Peyer's patch (tissue), 4 donors: Measurements from ENCODE around the gene SPRY4. TPM values are rescaled to one million over a fixed set of nuclear protein-coding genes. Genes with fewer than 3 reads are reported as not detected.
A peak's percentile ranks its signal among the peaks of the same experiment; 100 is the strongest.

Experiments used
- DNase-seq, 3 donors: peaks; one replicate each; pipeline ENCODE4 v3.0.0-alpha.2; 2017 to 2019
- H3K27ac ChIP-seq, 4 donors: fragments of 200-600 bp; sonication (generic); one replicate each; pipeline ENCODE4 v1.5.1; 2016 to 2019
- H3K27me3 ChIP-seq, 2 donors: fragments of 200-600 bp; sonication (generic); one replicate each; pipeline ENCODE4 v1.5.1; 2019
- H3K36me3 ChIP-seq, 3 donors: fragments of 200-600 bp; sonication (generic); one replicate each; pipeline ENCODE4 v1.5.1; 2016 to 2019
- H3K4me1 ChIP-seq, 4 donors: fragments of 200-600 bp; sonication (generic); one replicate each; pipeline ENCODE4 v1.5.1; 2016 to 2019
- H3K4me3 ChIP-seq, 4 donors: fragments of 200-600 bp; sonication (generic); 1 replicate in 3 of 4; 2 replicates in 1 of 4; pipeline ENCODE4 v1.5.1; 2016 to 2019; ENCODE audit warnings: mild to moderate bottlenecking in 1 of 4
- H3K9me3 ChIP-seq, 4 donors: fragments of 200-600 bp; sonication (generic); one replicate each; pipeline ENCODE4 v1.5.1; 2016 to 2019; ENCODE audit warnings: mild to moderate bottlenecking in 1 of 4
- POLR2A ChIP-seq, 2 donors: fragments of 450-650 bp; IDR thresholded peaks; one replicate each; pipeline ENCODE4 v1.5.1; 2017; ENCODE audit warnings: antibody characterized with exemption in 2 of 2, mild to moderate bottlenecking in 2 of 2, moderate library complexity in 2 of 2
- total RNA-seq, 4 donors: library from RNA; depleted of rRNA; stranded (reverse); fragments of >200 nt; gene quantifications; one replicate each; pipeline ENCODE4 v1.1.0, GENCODE V29; 2016
- TF ChIP-seq, protein P1 (sequence below), 6 experiments: fragments of 450-650 bp in 4 of 6; fragments of 200-600 bp in 2 of 6; sonication (generic) in 1 of 6; IDR thresholded peaks; one replicate each; pipeline ENCODE4 v1.5.1; 2017 to 2019; ENCODE audit warnings: antibody characterized with exemption in 6 of 6, mild to moderate bottlenecking in 3 of 6, moderate library complexity in 1 of 6

Gene SPRY4, protein sequence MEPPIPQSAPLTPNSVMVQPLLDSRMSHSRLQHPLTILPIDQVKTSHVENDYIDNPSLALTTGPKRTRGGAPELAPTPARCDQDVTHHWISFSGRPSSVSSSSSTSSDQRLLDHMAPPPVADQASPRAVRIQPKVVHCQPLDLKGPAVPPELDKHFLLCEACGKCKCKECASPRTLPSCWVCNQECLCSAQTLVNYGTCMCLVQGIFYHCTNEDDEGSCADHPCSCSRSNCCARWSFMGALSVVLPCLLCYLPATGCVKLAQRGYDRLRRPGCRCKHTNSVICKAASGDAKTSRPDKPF
- 10 to 100 TPM; 17.5 to 43.3 (median 31.5) TPM for total RNA-seq

DNA sequence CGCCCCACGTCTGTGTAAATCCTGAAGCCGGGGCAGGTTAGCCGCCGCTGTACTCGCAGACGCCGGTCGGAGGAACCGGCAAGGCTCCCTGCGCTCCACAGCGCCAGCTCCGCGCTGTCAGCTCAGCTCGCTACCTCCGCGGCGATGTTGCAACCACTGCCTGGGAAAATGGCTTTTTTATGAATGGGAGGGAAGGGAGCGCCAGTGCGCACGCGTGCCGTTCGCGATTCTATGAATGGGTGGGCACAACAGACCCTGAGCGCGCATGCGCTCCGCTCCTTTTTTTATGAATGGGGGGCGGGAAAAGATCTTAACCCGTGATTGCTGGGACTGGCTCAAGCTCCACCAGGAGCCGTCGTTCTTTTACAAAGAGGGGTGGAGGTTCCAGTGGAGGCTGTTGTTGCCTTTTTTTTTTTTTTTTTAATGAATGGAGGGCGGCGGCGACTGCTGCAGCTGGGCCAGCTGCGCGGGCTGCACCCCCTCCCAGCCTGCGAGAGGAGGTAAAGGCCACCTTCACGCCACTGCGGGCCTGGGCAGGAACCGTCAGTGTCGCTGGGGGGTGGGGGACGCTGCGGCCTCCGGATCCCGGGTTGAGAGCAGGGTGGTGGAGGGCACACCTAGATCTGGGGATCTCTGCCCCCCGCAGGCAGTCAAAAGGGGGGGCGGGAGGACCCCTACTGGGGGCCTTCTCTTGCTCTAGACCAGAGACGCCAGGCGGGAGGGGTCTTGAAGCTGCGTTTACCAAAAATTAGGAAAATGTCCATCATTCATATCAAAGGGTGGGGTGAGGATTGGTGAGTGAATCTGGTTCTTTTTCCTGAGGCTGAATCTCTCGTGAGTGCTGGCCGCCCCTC is at the start of gene SPRY4:
SPRY4 (minus strand) TSS at position 151 of the 854 bp plus-strand sequence. CDS start 9,913 bp downstream, outside the sequence.
- H3K9me3 ChIP-seq: no peaks in the 10 kb centered on the region
- no peaks in the 10 kb centered on the region for H3K36me3 ChIP-seq
- peaks cover 0 to 36% (median 10%) of the 10 kb centered on the region in 4 donors for H3K4me1 ChIP-seq
- no peaks in the 10 kb centered on the region for H3K27me3 ChIP-seq
- TF ChIP-seq, protein P1, sequence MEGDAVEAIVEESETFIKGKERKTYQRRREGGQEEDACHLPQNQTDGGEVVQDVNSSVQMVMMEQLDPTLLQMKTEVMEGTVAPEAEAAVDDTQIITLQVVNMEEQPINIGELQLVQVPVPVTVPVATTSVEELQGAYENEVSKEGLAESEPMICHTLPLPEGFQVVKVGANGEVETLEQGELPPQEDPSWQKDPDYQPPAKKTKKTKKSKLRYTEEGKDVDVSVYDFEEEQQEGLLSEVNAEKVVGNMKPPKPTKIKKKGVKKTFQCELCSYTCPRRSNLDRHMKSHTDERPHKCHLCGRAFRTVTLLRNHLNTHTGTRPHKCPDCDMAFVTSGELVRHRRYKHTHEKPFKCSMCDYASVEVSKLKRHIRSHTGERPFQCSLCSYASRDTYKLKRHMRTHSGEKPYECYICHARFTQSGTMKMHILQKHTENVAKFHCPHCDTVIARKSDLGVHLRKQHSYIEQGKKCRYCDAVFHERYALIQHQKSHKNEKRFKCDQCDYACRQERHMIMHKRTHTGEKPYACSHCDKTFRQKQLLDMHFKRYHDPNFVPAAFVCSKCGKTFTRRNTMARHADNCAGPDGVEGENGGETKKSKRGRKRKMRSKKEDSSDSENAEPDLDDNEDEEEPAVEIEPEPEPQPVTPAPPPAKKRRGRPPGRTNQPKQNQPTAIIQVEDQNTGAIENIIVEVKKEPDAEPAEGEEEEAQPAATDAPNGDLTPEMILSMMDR (IDR thresholded peaks at IDR 0.05): peak in 1 of 6 experiments; percentile 1
- TF ChIP-seq POLR2A (IDR thresholded peaks at IDR 0.05): peak; percentile 89 to 96
- DNase-seq: peak; percentile 60 to 93 (median 93)
- peak within 1 kb of the TSS; percentile 60 to 95 (median 88) for H3K27ac ChIP-seq
- peak within 1 kb of the TSS; percentile 50 to 72 (median 59) for H3K4me3 ChIP-seq

DNA sequence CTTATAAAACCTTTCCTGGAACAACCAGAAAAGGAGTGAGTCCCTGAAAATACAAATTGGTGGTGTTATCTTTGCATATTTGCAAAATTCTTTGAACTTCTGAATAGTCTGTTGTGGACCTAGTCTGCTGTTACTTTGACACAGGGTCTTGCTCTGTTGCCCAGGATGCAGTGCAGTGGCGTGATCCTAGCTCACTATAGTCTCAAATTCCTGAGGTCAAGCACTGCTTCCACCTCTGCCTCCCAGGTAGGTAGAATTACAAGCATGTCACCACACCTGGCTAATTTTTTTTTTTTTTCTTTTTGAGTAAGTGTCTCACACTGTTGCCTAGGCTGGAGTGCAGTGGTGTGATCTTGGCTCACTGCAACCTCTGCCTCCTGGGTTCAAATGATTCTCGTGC is 43.7 kb upstream of the SPRY4 start:
- no peak overlapping the region for H3K4me3 ChIP-seq
- TF ChIP-seq, protein P1 (IDR thresholded peaks at IDR 0.05): no peak
- no peak for TF ChIP-seq POLR2A (IDR thresholded peaks at IDR 0.05)
- H3K27me3 ChIP-seq: no peaks in the 10 kb centered on the region
- peaks cover 0 to 2% (median 0%) of the 10 kb centered on the region in 4 donors for H3K4me1 ChIP-seq
- no peak for DNase-seq
- H3K36me3 ChIP-seq: no peaks in the 10 kb centered on the region
- no peaks in the 10 kb centered on the region for H3K9me3 ChIP-seq
- no peak overlapping the region for H3K27ac ChIP-seq

DNA sequence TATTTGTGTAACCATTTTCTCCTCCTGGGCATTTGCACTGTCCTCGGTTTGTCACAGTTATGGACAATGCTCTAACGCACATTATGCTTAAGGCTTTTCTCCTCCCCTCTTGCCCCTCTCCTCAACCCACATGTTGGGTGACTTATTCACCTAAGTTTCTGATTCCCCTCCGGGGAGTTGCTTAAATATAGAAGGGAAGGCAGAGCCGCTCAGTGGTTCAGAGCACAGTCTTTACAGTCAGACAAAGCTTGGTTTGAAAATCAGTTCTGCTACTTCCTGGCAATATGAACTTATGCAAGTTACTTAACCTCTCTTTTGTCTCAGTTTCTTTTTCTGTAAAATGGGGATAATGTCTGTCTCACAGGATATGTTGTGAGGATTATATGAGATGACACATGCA is 41.2 kb upstream of the SPRY4 start:
- Histone ChIP-seq H3K27ac (no peak overlapping the region), H3K36me3 (no peaks in the 10 kb centered on the region), H3K4me3 (no peak overlapping the region), H3K4me1 (peaks cover 0 to 10% (median 0%) of the 10 kb centered on the region in 4 donors), H3K9me3 (no peaks in the 10 kb centered on the region), H3K27me3 (no peaks in the 10 kb centered on the region)
- DNase-seq: no peak
- TF ChIP-seq, protein P1 (IDR thresholded peaks at IDR 0.05): no peak
- TF ChIP-seq POLR2A (IDR thresholded peaks at IDR 0.05): no peak

DNA sequence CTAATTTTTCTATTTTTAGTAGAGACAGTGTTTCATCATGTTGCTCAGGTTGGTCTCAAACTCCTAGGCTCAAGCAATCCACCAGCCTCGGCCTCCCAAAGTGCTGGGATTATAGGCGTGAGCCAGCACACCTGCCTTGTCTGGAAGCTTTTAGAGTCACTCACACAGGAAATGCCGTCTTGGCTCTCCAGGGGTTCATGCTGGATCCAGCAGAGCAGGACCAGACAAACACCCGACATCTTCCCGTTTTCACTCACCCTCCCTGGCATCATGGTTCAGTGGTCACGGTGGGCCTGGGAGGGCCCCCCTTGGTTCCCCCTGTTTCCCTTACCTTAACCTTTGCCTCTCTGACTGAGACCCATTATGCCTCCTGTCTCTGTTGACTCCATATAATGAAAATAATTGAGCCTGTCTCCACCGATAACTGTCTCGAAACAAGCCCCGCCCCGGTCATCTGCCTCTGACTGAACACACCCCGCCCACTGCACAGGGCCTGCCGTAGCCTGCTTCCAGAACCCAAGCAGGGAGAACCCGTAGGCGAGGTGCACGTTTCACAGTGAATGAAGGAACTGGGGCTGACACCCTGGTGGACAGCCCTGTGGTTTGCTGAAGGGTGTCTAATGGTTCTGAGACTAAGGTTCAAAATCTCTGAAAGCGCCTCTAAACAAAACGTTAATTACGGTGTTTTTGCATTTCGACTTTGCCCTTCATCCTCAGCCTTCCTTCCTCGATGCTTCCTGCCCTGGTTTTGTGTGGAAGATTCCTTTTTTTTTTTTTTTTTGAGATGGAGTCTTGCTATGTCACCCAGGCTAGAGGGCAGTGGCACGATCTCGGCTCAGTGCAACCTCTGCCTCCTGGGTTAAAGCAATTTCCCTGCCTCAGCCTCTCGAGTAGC is 39.7 kb upstream of the SPRY4 start:
- peak overlapping the region in 2 of 4 donors; percentile 54 to 56 for H3K27ac ChIP-seq
- peak; percentile 28 to 70 (median 63) for DNase-seq
- H3K4me3 ChIP-seq: no peak overlapping the region

More for the DNA sequence above, 39.7 kb upstream of the SPRY4 start:
- Histone ChIP-seq H3K9me3 (no peaks in the 10 kb centered on the region), H3K36me3 (no peaks in the 10 kb centered on the region), H3K27me3 (no peaks in the 10 kb centered on the region), H3K4me1 (peaks cover 0 to 24% (median 0%) of the 10 kb centered on the region in 4 donors)
- TF ChIP-seq POLR2A (IDR thresholded peaks at IDR 0.05): no peak
- TF ChIP-seq, protein P1 (IDR thresholded peaks at IDR 0.05): no peak
